DMS53 treated with DMSO at 0.1 percent for 48 hours (cell line): ENCODE measurements around the gene UMODL1.

Experiments
- DNase-seq: peaks from one replicate; lab custom pipeline; 2025; ENCODE audit not compliant: unreplicated experiment; lab: John Stamatoyannopoulos, UW

Gene UMODL1

DNA sequence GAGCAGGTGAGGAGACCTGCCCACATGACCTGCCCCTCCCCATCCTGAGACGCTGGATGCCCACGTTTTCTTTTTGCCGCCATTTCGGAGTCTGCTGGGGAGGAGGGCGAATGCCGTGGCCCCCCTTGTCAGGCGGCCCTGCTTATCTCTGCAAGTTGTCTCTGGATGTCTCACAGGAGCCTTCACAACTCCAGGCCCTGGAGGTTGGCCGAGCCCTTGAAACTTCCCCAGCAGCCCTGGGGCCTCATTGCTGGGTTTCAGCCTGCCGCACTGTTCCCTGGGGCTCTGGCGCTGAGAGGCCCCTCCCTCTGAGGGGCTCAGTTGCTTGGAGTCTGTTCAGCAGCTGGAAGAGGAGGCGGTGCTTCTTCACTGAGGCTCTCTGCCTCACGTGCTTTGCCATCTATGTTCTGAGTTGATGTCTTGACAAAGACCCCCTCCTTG, 31.2 kb upstream of the UMODL1 start:
- DNase-seq = no peak

- DNase-seq = peak; percentile 71
Observed at GRCh38 chr21:42040411-42041180, 30.5 kb upstream of the UMODL1 start.

- no peak for DNase-seq
Observed at GRCh38 chr21:42041246-42041645, 29.9 kb upstream of the UMODL1 start.

GRCh38 chr21:42041711-42042110, 29.4 kb upstream of the UMODL1 start:
- DNase-seq = no peak

DNA sequence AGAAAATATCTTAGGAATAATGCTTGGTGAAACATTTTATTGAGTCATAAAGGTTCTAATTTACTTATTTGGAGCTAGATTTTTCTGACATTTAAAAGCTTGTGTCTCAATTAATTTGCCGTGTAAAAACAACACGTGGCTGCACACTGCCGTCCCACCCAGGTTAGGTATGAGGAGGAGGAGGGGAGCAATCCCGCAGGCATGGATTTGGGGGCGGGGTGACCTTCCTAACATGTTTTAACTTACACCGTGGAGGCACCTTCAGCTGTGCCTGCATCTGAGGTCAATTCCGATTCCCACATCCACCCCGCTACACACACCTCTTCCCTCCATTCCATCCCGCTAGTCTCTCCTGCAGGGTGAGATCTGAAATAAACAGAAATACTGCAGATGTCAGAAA, 28.5 kb upstream of the UMODL1 start:
- peak; percentile 2 for DNase-seq

- DNase-seq = no peak
Observed at GRCh38 chr21:42043201-42043895, 27.8 kb upstream of the UMODL1 start.

- DNase-seq = no peak
Observed at GRCh38 chr21:42043961-42044360, 27.2 kb upstream of the UMODL1 start.

- no peak for DNase-seq
Observed at GRCh38 chr21:42044871-42045495, 26.1 kb upstream of the UMODL1 start.

DNA sequence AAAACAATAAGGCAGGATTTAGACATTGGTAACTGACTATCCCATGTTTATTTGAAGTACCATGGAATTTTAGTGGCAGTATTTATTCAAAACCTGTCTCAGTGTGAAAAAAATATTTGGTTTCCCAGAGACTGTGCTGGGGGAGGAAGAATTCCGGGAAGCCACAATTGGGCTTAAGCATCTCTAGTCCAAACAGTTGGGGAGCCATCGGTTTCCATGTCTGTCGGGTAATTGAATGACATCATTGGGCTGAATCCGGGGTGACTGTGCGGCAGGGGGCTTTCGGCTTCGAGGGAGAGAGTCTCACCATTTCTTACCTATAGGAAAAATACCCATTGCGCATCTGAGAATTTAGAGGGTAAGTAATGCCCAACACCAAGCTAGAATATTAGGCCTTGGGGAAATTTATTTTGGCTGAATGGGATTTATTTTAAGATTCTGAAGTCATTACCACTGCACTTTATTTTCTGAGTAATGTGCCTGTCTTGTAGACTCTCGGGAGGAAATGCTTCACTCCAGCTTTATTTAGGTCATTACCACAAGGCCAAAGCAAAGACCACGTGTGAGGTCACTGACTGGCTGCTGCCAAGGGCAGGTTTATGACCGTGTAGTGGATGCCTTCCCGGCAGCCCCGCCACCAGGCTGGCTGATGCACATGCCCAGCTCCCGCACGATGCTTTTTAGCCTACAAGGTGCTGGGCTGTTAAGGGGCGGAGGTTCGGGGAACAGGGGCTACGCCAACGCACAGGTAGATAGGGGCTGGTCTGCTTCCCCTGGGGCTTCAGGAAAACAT, 23.1 kb upstream of the UMODL1 start:
- DNase-seq = no peak

- DNase-seq = no peak
Observed at GRCh38 chr21:42048870-42049577, 22.1 kb upstream of the UMODL1 start.

GRCh38 chr21:42049578-42050430, 21.3 kb upstream of the UMODL1 start:
- DNase-seq = no peak

DNA sequence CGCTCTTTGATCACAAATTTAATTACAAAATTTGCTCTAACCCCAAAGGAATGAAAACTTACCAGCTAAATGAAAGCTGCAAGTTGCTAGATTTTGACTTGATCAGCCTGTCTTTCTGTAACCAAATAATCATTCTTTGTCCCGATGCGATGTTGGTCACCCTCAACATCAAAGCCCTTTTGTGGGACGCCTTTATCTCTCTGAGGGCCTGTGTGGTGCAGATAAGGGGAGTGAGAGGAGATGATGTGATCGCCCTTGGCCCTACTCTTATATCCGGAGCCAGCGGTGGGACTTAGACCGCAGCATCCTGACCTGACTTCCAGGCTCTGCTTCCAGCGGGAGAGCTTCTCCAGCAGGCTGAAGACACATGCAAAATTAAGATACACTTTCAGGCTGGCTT, 19.3 kb upstream of the UMODL1 start:
- DNase-seq = no peak

- DNase-seq = no peak
Observed at GRCh38 chr21:42055425-42055824, 15.7 kb upstream of the UMODL1 start.

DNA sequence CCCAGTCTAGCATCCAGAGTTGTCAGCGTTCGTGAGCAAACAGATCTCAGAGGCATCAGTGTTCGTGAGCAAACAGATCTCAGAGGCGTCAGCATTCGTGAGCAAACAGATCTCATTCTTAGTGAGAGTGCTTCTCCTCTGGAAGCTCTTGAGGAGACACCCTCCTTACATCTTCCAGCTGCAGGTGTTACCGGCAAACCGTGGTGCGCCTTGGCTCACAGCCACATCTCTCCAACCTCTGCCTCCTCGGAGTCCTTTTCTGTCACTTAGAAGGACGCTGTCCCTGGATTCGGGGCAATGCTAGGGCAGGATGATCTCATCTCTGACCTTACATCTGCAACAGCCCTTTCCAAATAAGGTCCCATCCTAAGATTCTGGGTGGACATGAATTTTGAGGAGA, 14.6 kb upstream of the UMODL1 start:
- DNase-seq = peak; percentile 85

- peak; percentile 95 for DNase-seq
Observed at GRCh38 chr21:42056996-42057689, 14.0 kb upstream of the UMODL1 start.

- DNase-seq = peak; percentile 36
Observed at GRCh38 chr21:42057851-42058437, 13.2 kb upstream of the UMODL1 start.

DNA sequence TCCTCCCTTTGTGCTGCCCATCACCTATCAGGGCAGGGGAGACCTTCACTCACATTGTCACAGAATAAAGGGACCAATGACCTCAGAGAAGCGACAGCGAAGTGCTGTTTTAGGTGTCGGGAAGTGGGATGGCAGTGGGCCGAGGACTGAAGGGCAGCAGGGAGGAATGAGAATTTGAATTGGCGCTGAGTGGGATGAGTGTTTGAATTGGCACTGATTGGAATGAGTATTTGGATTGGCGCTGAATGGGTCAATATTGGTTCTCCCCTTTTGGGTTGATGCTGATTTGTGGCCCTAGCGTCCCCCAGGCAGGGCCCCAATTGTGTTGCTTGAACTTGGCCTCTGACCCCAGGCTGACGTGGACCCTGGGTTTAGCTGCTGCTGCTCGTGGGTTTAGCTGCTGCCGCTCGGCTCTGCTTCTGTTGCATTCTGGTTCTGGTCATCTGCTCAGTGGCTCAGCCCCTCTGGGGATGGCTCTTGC, 12.4 kb upstream of the UMODL1 start:
- DNase-seq = no peak

- no peak for DNase-seq
Observed at GRCh38 chr21:42059141-42059540, 12.0 kb upstream of the UMODL1 start.

- DNase-seq = no peak
Observed at GRCh38 chr21:42059721-42060120, 11.4 kb upstream of the UMODL1 start.
